Ovary (tissue), 9 donors: ENCODE measurements around the gene EPX. TPM values are rescaled to one million over a fixed set of nuclear protein-coding genes. Genes with fewer than 3 reads are reported as not detected.

Experiments used
- DNase-seq, 5 donors: peaks; one replicate each; pipeline ENCODE4 v3.0.0-alpha.2; 2019 to 2020
- H3K27ac ChIP-seq, 2 donors: fragments of 200-600 bp; one replicate each; pipeline versions ENCODE4 v1.5.1 to v1.8.0; 2019 to 2022
- H3K27me3 ChIP-seq: fragments of 200-600 bp; one replicate; pipeline ENCODE4 v1.8.0; 2022
- H3K36me3 ChIP-seq: fragments of 200-600 bp; sonication (generic); one replicate; pipeline ENCODE4 v1.5.1; 2019
- H3K4me1 ChIP-seq: one replicate; pipeline ENCODE4 v1.8.1; 2013; ENCODE audit warnings: mild to moderate bottlenecking, moderate library complexity; ENCODE audit not compliant: insufficient read depth
- H3K4me3 ChIP-seq: fragments of 200-600 bp; sonication (generic); one replicate; pipeline ENCODE4 v1.5.1; 2017
- H3K9me3 ChIP-seq, 2 donors: fragments of 200-600 bp in 1 of 2; sonication (generic) in 1 of 2; one replicate each; pipeline versions ENCODE4 v1.5.1 to v1.8.1; 2013 to 2019; ENCODE audit warnings: mild to moderate bottlenecking in 1 of 2, moderate library complexity in 1 of 2
- EP300 ChIP-seq: sonication (generic); formaldehyde crosslinking; IDR thresholded peaks from one replicate; pipeline ENCODE4 v1.6.1; 2017; ENCODE audit warnings: antibody characterized with exemption
- POLR2A ChIP-seq: fragments of 450-650 bp; IDR thresholded peaks from one replicate; pipeline ENCODE4 v1.6.1; 2017; ENCODE audit warnings: antibody characterized with exemption, mild to moderate bottlenecking, moderate library complexity
- WGBS, 3 donors: extraction: QIAGEN DNeasy Blood & Tissue Kit in 1 of 3; methylation state at CpG; one replicate each; pipeline versions ENCODE4 v1.1.5 to v1.1.7; 2013 to 2017; 5-methylcytosine and 5-hydroxymethylcytosine counted together
- intact Hi-C, 4 donors: fragments of 100-400 bp; cut with DNase I; formaldehyde crosslinking; loops; one replicate each; pipeline versions ENCODE4 v1.11.0 to v1.15.1; 2022 to 2023
- polyA plus RNA-seq, 2 donors: library from polyadenylated mRNA; stranded (reverse); fragments of 200-250 nt in 1 of 2; fragments of 350-450 nt in 1 of 2; fragmentation: Illumina TruSeq in 1 of 2; extraction: RNeasy Lipid Tissue Mini Kit (QIAGEN cat#74804) in 1 of 2; gene quantifications; one replicate each; pipeline ENCODE4 v1.2.3, GENCODE V29; 2013 to 2014
- total RNA-seq, 7 donors: library from RNA; depleted of rRNA in 2 of 7; stranded (reverse); fragments of >200 nt in 2 of 7; fragmentation: NEBNext Ultra II Directional in 3 of 7; extraction: Animal tissue kit (Norgen Biotek cat#: 25700) in 3 of 7; gene quantifications; one replicate each; pipeline versions ENCODE4 v1.1.0 to v1.2.4, GENCODE V29; 2016 to 2023
- TF ChIP-seq, protein P1 (sequence below), 3 donors: fragments of 450-650 bp in 2 of 3; fragments of 200-600 bp in 1 of 3; IDR thresholded peaks; one replicate each; pipeline versions ENCODE4 v1.5.1 to v1.8.0; 2016 to 2022; ENCODE audit warnings: antibody characterized with exemption in 3 of 3, mild to moderate bottlenecking in 1 of 3
- donor health status: DM: no; HTN: no; CAD: no; lungs with moderate emphysema.
- donor health status: DM: no; HTN: no; CAD: no.
- donor health status: Bipolar disorder and iron deficiency.
- donor health status: DM: yes; HTN: yes; CAD: no.
- donor health status: DM: no; HTN: no; CAD: no.
- donor health status: DM: yes; HTN: yes; CAD: no.

The EPX gene
- total and polyA plus RNA-seq, 9 donors, result not detected

DNA sequence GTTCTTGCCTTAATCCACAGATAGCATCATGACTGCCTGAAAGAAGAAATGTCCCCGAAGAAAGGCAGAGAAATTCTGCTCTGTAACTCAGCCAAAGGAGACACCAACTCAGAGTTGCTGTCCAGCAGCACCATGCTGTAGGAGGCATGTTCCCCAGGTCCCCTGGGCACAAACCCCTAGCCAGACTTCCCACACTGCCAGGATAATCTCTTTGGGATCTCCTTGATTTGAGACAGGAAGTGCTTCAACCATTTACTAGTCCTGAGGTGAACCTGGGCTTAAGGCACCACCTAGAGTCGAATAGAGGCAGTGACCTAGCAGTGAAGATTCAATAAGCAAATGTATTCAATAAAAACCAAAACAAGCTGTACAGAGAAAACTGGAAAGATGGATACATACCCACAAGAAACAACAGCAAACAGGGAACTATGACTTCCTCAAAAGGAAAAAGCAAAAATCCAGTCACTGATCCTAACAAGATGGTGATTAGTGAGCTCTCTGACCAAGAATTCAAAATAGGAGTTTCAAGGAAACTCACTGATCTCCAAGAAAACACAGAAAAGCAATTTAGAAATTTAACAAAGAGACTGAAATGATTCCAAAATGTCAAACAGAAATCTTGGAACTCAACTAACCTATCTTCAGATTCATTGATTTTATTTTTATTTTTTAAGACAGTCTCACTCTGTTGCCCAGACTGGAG, 20.0 kb upstream of the EPX start:
- Histone ChIP-seq H3K36me3 (no peaks in the 10 kb centered on the region), H3K4me1 (no peaks in the 10 kb centered on the region), H3K9me3 (no peaks in the 10 kb centered on the region), H3K27ac (no peak overlapping the region), H3K27me3 (no peaks in the 10 kb centered on the region), H3K4me3 (no peak overlapping the region)
- no peak for DNase-seq
- intact Hi-C loops, result no loop called here
- WGBS, 3 donors, result 26 to 39% (median 29%) methylated on average over 2 of the region's 2 CpGs
- TF ChIP-seq POLR2A, result no peak
- TF ChIP-seq, protein P1, sequence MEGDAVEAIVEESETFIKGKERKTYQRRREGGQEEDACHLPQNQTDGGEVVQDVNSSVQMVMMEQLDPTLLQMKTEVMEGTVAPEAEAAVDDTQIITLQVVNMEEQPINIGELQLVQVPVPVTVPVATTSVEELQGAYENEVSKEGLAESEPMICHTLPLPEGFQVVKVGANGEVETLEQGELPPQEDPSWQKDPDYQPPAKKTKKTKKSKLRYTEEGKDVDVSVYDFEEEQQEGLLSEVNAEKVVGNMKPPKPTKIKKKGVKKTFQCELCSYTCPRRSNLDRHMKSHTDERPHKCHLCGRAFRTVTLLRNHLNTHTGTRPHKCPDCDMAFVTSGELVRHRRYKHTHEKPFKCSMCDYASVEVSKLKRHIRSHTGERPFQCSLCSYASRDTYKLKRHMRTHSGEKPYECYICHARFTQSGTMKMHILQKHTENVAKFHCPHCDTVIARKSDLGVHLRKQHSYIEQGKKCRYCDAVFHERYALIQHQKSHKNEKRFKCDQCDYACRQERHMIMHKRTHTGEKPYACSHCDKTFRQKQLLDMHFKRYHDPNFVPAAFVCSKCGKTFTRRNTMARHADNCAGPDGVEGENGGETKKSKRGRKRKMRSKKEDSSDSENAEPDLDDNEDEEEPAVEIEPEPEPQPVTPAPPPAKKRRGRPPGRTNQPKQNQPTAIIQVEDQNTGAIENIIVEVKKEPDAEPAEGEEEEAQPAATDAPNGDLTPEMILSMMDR (IDR thresholded peaks at IDR 0.05), result no peak
- TF ChIP-seq EP300, result no peak

DNA sequence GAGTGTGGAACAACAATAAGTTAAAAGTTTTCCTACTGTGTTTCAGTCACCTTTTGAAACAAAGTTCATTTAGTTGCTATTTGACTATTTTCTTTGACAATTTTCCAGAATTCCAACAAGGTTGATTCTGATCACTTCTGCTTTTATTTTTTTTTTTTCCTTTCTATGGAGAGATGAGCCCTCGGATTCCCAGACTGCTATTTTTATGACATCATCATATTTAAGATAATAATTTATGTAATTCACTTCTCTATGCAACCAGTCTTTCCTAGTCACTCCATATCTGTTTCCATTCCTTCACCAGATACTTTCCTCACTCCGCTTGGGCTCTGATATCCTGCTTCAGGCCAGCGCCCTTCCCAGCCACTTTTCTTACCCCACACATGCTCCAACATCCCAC, 17.7 kb upstream of the EPX start:
- WGBS, 3 donors, result 41 to 46% (median 43%) methylated on average over 3 of the region's 3 CpGs
- H3K27me3 ChIP-seq, result no peaks in the 10 kb centered on the region

DNA sequence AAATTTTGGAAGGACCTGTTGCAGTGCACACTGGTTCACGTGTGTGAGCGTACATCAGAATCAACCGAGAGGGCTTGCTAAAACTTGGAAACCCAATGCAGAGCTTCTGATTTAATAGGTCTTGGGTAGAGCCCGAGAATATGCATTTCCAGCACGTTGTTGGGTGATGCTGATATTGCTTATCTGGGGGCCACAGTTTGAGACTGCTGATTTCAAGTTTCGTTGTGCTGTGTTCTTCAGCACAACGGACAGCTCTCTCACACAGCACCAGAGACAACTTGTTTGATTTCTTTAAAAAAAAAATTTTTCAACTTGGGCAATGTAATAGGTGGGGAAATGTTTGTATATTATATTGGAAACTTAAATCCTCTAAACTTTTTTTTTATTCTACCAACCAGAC, 16.3 kb upstream of the EPX start:
- 32 to 37% (median 33%) methylated on average over 7 of the region's 7 CpGs for WGBS, 3 donors
- H3K4me1 ChIP-seq, result no peaks in the 10 kb centered on the region
- no peaks in the 10 kb centered on the region for H3K9me3 ChIP-seq
- no peak overlapping the region for H3K4me3 ChIP-seq
- no peak overlapping the region for H3K27ac ChIP-seq
- H3K36me3 ChIP-seq, result no peaks in the 10 kb centered on the region
- intact Hi-C loops, result no loop called here
- TF ChIP-seq, protein P1 (IDR thresholded peaks at IDR 0.05), result no peak
- TF ChIP-seq EP300, result no peak
- TF ChIP-seq POLR2A, result no peak
- DNase-seq, result no peak
- no peaks in the 10 kb centered on the region for H3K27me3 ChIP-seq

More for the DNA sequence above, 17.7 kb upstream of the EPX start:
- TF ChIP-seq, protein P1 (IDR thresholded peaks at IDR 0.05), result no peak
- no peak for TF ChIP-seq POLR2A
- no peak for TF ChIP-seq EP300
- Histone ChIP-seq H3K4me3 (no peak overlapping the region), H3K9me3 (no peaks in the 10 kb centered on the region), H3K36me3 (no peaks in the 10 kb centered on the region), H3K27ac (no peak overlapping the region), H3K4me1 (no peaks in the 10 kb centered on the region)
- DNase-seq, result no peak
- intact Hi-C loops, result no loop called here

DNA sequence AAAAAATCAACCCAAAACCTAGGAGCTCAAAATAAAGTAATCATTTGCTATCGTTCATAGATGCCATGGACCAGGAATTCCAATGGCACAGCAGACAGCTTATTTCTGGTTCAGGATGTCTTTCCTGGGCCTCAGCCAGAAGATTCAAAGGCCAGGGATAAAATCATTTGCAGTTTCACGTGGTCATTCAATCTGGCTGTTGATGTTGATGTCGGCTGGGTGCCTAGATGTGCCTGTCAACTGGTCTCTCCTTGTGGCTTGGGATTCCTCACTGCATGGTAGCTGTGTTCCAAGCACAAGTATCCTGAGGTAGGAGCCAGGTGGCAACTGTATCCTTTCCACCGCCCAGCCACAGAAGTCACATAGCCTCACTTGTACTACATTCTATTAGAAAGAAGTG, 10.7 kb upstream of the EPX start:
- DNase-seq, result no peak
- Histone ChIP-seq H3K4me1 (no peaks in the 10 kb centered on the region), H3K36me3 (no peaks in the 10 kb centered on the region), H3K4me3 (no peak overlapping the region), H3K27ac (no peak overlapping the region), H3K9me3 (no peaks in the 10 kb centered on the region), H3K27me3 (no peaks in the 10 kb centered on the region)
- intact Hi-C loops, result no loop called here
- 63 to 80% (median 65%) methylated on average over 4 of the region's 4 CpGs for WGBS, 3 donors
- TF ChIP-seq EP300, result no peak
- TF ChIP-seq POLR2A, result no peak
- TF ChIP-seq, protein P1 (IDR thresholded peaks at IDR 0.05), result no peak
